Lower lobe of right lung (tissue), 2 donors: ENCODE data around the gene RUNDC3A. TPM values are rescaled to one million over a fixed set of nuclear protein-coding genes. Genes with fewer than 3 reads are reported as not detected.

Experiments
- ATAC-seq, 2 donors: fragments of 200-7000 bp; cut with Tn5 transposase; one replicate each; pipeline ENCODE4 v1.9.1; 2020 to 2022; ENCODE audit warnings: mild to moderate bottlenecking in 2 of 2, moderate library complexity in 2 of 2
- DNase-seq: peaks from one replicate; pipeline ENCODE4 v3.0.0-alpha.2; 2020
- H3K27ac ChIP-seq: fragments of 200-600 bp; one replicate; pipeline ENCODE4 v1.8.0; 2022
- H3K27me3 ChIP-seq: fragments of 200-600 bp; one replicate; pipeline ENCODE4 v1.8.0; 2022; ENCODE audit warnings: low read depth
- H3K36me3 ChIP-seq: fragments of 200-600 bp; one replicate; pipeline ENCODE4 v1.8.0; 2022; ENCODE audit warnings: mild to moderate bottlenecking
- H3K4me1 ChIP-seq: fragments of 200-600 bp; one replicate; pipeline ENCODE4 v1.8.0; 2022
- H3K4me3 ChIP-seq: fragments of 200-600 bp; one replicate; pipeline ENCODE4 v1.8.0; 2022; ENCODE audit warnings: mild to moderate bottlenecking
- H3K9me3 ChIP-seq: fragments of 200-600 bp; one replicate; pipeline ENCODE4 v1.8.0; 2022
- intact Hi-C: fragments of 100-400 bp; cut with DNase I; formaldehyde crosslinking; loops from one replicate; pipeline ENCODE4 v1.11.0; 2022
- total RNA-seq: library from RNA; stranded (reverse); fragmentation: NEBNext Ultra II Directional; extraction: Animal tissue kit (Norgen Biotek cat#: 25700); gene quantifications from one replicate; pipeline ENCODE4 v1.2.1, GENCODE V29; 2021
- TF ChIP-seq, protein P1 (sequence below): fragments of 200-600 bp; IDR thresholded peaks from one replicate; pipeline ENCODE4 v1.8.0; 2022; ENCODE audit warnings: antibody characterized with exemption, mild to moderate bottlenecking
- donor health status: DM: no; HTN: yes; CAD: no; lungs with severe emphysema.

The RUNDC3A gene
- total RNA-seq, 1 donor from 2014 or later: 0.38 TPM

DNA sequence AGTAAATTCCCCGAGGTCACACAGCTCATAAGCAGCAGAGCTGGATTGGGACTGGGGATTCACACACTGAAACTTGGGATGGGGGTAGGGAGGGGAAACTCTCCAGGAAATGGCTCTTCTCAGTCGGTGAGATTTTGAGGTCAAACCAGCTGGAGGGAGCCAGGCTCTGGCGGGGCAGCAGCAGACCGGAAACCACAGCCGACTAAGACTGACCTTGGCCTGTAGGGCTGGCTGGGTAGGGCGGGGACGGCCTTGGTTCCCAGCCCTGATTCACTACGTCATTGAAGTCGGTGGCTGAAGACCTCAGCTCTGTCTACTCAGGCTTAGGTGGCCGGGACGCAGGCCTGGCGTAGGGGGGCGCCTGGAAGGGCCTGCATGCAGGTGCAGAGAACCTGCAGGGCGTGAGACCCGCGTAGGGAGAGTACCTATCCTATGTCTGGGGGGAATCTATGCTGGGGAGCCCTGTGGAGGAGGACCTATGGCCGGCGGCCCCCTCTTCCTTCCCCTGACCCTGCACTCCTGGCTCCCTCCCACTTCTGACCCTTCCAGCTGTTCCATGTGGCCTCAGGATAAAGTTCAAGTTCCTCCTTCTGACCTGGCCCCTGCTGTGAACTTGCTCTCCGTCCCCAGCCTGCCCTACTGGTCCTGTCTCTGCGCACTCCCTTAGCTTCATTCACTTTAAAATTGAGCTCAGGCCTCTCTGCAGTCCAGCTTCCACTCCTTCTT, 28.6 kb upstream of the RUNDC3A start:
- intact Hi-C loops: no loop called here
- ATAC-seq: peak; percentile 91 to 96

DNA sequence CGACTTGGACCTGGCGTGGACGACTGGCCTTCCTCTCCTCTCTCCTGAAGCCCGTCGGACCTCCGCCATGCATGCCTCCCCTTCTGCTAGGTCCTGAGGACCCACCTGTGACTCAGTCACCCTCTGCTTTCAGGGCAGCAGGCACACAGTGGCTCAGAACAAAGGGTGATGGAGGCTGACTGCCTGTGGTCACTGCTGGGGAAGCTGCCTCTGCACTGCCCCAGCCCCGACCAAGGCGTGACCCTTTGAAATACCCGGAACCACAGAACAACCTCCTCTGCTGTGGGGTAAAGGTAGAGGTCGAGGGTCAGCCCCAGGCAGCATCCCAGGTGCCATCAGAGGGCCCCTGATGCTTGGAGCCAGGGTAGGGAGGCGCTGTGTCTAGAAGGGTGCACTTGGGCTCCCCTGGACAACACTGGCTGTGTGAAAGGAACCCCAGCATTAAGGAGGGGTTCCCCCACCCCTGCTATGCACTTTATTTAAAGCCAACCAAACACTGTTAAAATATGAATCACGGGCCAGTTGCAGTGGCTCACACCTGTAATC, 27.9 kb upstream of the RUNDC3A start:
- Histone ChIP-seq H3K4me3 (no peak overlapping the region), H3K36me3 (no peaks in the 10 kb centered on the region), H3K9me3 (no peaks in the 10 kb centered on the region), H3K27me3 (no peaks in the 10 kb centered on the region), H3K27ac (peak overlapping the region; percentile 80), H3K4me1 (peaks cover 21% of the 10 kb centered on the region)
- intact Hi-C loops: no loop called here
- TF ChIP-seq, protein P1, sequence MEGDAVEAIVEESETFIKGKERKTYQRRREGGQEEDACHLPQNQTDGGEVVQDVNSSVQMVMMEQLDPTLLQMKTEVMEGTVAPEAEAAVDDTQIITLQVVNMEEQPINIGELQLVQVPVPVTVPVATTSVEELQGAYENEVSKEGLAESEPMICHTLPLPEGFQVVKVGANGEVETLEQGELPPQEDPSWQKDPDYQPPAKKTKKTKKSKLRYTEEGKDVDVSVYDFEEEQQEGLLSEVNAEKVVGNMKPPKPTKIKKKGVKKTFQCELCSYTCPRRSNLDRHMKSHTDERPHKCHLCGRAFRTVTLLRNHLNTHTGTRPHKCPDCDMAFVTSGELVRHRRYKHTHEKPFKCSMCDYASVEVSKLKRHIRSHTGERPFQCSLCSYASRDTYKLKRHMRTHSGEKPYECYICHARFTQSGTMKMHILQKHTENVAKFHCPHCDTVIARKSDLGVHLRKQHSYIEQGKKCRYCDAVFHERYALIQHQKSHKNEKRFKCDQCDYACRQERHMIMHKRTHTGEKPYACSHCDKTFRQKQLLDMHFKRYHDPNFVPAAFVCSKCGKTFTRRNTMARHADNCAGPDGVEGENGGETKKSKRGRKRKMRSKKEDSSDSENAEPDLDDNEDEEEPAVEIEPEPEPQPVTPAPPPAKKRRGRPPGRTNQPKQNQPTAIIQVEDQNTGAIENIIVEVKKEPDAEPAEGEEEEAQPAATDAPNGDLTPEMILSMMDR: no peak
- ATAC-seq (peak; percentile 50 to 55), DNase-seq (no peak)

More for the DNA sequence above, 28.6 kb upstream of the RUNDC3A start:
- no peaks in the 10 kb centered on the region for H3K9me3 ChIP-seq
- peak; percentile 87 for DNase-seq
- H3K36me3 ChIP-seq: no peaks in the 10 kb centered on the region
- peak overlapping the region; percentile 80 for H3K27ac ChIP-seq
- H3K4me1 ChIP-seq: peaks cover 21% of the 10 kb centered on the region
- peak overlapping the region; percentile 11 for H3K4me3 ChIP-seq
- H3K27me3 ChIP-seq: no peaks in the 10 kb centered on the region
- TF ChIP-seq, protein P1: no peak

DNA sequence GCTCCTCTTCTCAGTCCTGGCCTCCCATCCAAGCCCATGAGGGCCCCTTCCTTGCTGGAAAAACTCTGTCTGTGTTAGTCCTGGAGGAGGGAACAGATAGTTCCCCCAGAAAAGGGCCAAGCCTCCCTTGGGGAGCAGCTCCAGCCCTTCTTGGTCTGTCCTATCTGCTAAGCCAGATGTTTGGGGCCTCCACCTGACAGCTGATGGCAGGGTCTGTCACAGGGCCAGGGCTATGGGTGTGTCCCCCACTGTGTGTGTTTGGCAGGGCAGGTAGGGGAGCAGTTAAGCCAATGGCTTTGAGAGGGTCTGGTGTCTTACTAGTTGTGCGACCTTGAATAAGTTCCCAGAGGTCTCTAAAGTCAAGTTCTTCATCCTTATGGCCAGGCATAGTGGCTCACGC, 26.8 kb upstream of the RUNDC3A start:
- DNase-seq: no peak

GRCh38 chr17:44282264-44282663, 26.1 kb upstream of the RUNDC3A start:
- Histone ChIP-seq H3K27me3 (no peaks in the 10 kb centered on the region), H3K27ac (no peak overlapping the region), H3K9me3 (no peaks in the 10 kb centered on the region), H3K36me3 (no peaks in the 10 kb centered on the region), H3K4me1 (peaks cover 21% of the 10 kb centered on the region), H3K4me3 (no peak overlapping the region)
- TF ChIP-seq, protein P1: no peak
- DNase-seq (no peak), ATAC-seq (no peak)
- intact Hi-C loops: no loop called here

More for the DNA sequence above, 26.8 kb upstream of the RUNDC3A start:
- no peaks in the 10 kb centered on the region for H3K9me3 ChIP-seq
- intact Hi-C loops: no loop called here
- no peak overlapping the region for H3K4me3 ChIP-seq
- TF ChIP-seq, protein P1: no peak
- no peaks in the 10 kb centered on the region for H3K36me3 ChIP-seq
- H3K27me3 ChIP-seq: no peaks in the 10 kb centered on the region
- H3K4me1 ChIP-seq: peaks cover 21% of the 10 kb centered on the region
- no peak overlapping the region for H3K27ac ChIP-seq
- no peak for ATAC-seq

DNA sequence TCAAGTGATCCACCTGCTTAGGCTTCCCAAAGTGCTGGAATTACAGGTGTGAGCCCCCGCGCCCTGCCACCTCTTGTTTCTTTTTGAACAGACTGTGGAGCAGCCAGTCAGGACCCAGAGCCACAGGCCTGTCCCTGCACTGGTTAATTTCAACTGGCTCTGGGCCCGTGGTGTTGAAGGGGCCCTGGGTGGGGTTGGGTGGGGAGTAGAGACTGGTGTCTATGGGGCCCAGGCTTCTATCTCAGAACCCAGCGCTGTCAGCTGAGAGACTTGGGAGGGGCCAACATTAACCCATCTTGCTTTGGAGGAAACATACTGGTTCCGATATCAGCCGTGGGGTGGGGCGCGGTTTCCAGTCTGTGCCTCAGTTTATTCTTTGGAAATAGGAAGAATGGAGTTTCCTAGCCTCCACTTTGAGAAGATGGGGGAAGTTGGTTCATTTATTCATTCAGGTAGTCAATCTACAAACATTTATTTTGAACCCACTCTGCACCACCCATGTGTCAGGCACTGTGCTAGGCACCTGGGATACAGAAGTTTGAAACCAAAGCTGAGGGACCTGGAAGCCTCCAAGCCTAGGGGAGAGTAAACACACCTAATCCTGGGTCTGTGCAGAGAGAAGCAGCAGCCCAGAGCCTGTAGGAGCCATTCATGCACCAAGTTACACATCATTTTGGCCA, 24.9 kb upstream of the RUNDC3A start:
- Histone ChIP-seq H3K27me3 (no peaks in the 10 kb centered on the region), H3K9me3 (no peaks in the 10 kb centered on the region), H3K4me1 (peaks cover 21% of the 10 kb centered on the region), H3K36me3 (no peaks in the 10 kb centered on the region), H3K27ac (no peak overlapping the region), H3K4me3 (no peak overlapping the region)
- no peak for DNase-seq
- intact Hi-C loops: no loop called here
- ATAC-seq: no peak
- TF ChIP-seq, protein P1: no peak
